Upper lobe of right lung (tissue), 1 donor: ENCODE data around the gene PPP2R5E. TPM values are rescaled to one million over a fixed set of nuclear protein-coding genes. Genes with fewer than 3 reads are reported as not detected.
"Not testable (repeated sequence)": the region's sequence is repeated elsewhere in the genome, so short reads cannot be mapped to it uniquely, and the experiment has no call there.

Experiments used
- ATAC-seq: fragments of 200-7000 bp; cut with Tn5 transposase; one replicate; pipeline ENCODE4 v1.9.1; 2020; ENCODE audit warnings: mild to moderate bottlenecking, moderate library complexity
- DNase-seq: peaks from one replicate; pipeline ENCODE4 v3.0.0-alpha.2; 2020
- H3K27ac ChIP-seq: fragments of 200-600 bp; one replicate; pipeline ENCODE4 v1.8.0; 2022
- H3K27me3 ChIP-seq: fragments of 200-600 bp; one replicate; pipeline ENCODE4 v1.8.0; 2022; ENCODE audit warnings: mild to moderate bottlenecking
- H3K36me3 ChIP-seq: fragments of 200-600 bp; one replicate; pipeline ENCODE4 v1.8.0; 2022
- H3K4me1 ChIP-seq: fragments of 200-600 bp; one replicate; pipeline ENCODE4 v1.8.0; 2022
- H3K4me3 ChIP-seq: fragments of 200-600 bp; one replicate; pipeline ENCODE4 v1.8.0; 2022; ENCODE audit warnings: mild to moderate bottlenecking
- H3K9me3 ChIP-seq: fragments of 200-600 bp; one replicate; pipeline ENCODE4 v1.8.0; 2022
- CTCF ChIP-seq: fragments of 200-600 bp; IDR thresholded peaks from one replicate; pipeline ENCODE4 v1.8.0; 2022; ENCODE audit warnings: antibody characterized with exemption
- intact Hi-C: fragments of 100-400 bp; cut with DNase I; formaldehyde crosslinking; loops from one replicate; pipeline ENCODE4 v1.11.0; 2022
- total RNA-seq: library from RNA; stranded (reverse); fragmentation: NEBNext Ultra II Directional; extraction: Animal tissue kit (Norgen Biotek cat#: 25700); gene quantifications from one replicate; pipeline ENCODE4 v1.2.1, GENCODE V29; 2021
- donor health status: DM: no; HTN: yes; CAD: no; lungs with severe emphysema.

Gene PPP2R5E
- total RNA-seq, 1 donor from 2014 or later, result 46.0 TPM

GRCh38 chr14:63388766-63389431, 154.3 kb downstream of the PPP2R5E start:
- Histone ChIP-seq H3K9me3 (no peaks in the 10 kb centered on the region), H3K27me3 (no peaks in the 10 kb centered on the region), H3K4me3 (no peak overlapping the region), H3K4me1 (no peaks in the 10 kb centered on the region), H3K36me3 (peaks cover 67% of the 10 kb centered on the region), H3K27ac (no peak overlapping the region)
- DNase-seq (peak; percentile 75), ATAC-seq (peak; percentile 96)
- peak; percentile 86 for TF ChIP-seq CTCF
- intact Hi-C loops, result no loop called here

- no peak for DNase-seq
- no peak for TF ChIP-seq CTCF
- Histone ChIP-seq H3K9me3 (no peaks in the 10 kb centered on the region), H3K27me3 (no peaks in the 10 kb centered on the region), H3K4me3 (no peak overlapping the region), H3K36me3 (peaks cover 68% of the 10 kb centered on the region), H3K27ac (no peak overlapping the region), H3K4me1 (no peaks in the 10 kb centered on the region)
- ATAC-seq, result no peak
- intact Hi-C loops, result no loop called here
Measured at GRCh38 chr14:63387711-63388110, 155.5 kb downstream of the PPP2R5E start.

GRCh38 chr14:63383776-63384367, 159.3 kb downstream of the PPP2R5E start:
- H3K4me1 ChIP-seq, result no peaks in the 10 kb centered on the region
- no peaks in the 10 kb centered on the region for H3K9me3 ChIP-seq
- H3K36me3 ChIP-seq, result peaks cover 69% of the 10 kb centered on the region
- ATAC-seq (peak; percentile 20), DNase-seq (no peak)
- H3K27ac ChIP-seq, result no peak overlapping the region
- H3K27me3 ChIP-seq, result no peaks in the 10 kb centered on the region
- intact Hi-C loops, result no loop called here
- no peak overlapping the region for H3K4me3 ChIP-seq
- no peak for TF ChIP-seq CTCF

GRCh38 chr14:63378444-63378843, 164.7 kb downstream of the PPP2R5E start:
- peaks cover 52% of the 10 kb centered on the region for H3K36me3 ChIP-seq
- intact Hi-C loops, result no loop called here
- H3K4me3 ChIP-seq, result no peak overlapping the region
- TF ChIP-seq CTCF, result no peak
- no peak for DNase-seq
- no peak for ATAC-seq
- no peak overlapping the region for H3K27ac ChIP-seq
- no peaks in the 10 kb centered on the region for H3K9me3 ChIP-seq
- no peaks in the 10 kb centered on the region for H3K4me1 ChIP-seq
- H3K27me3 ChIP-seq, result no peaks in the 10 kb centered on the region

- Histone ChIP-seq H3K27ac (no peak overlapping the region), H3K9me3 (no peaks in the 10 kb centered on the region), H3K27me3 (no peaks in the 10 kb centered on the region), H3K36me3 (peaks cover 28% of the 10 kb centered on the region), H3K4me3 (no peak overlapping the region), H3K4me1 (no peaks in the 10 kb centered on the region)
- intact Hi-C loops, result no loop called here
- DNase-seq (no peak), ATAC-seq (no peak)
- no peak for TF ChIP-seq CTCF
Measured at GRCh38 chr14:63375769-63376168, 167.4 kb downstream of the PPP2R5E start.

- H3K4me1 ChIP-seq, H3K9me3 ChIP-seq, H3K4me3 ChIP-seq, H3K27ac ChIP-seq, intact Hi-C loops, H3K27me3 ChIP-seq, ATAC-seq, DNase-seq: not testable (repeated sequence)
- peaks cover 21% of the 10 kb centered on the region for H3K36me3 ChIP-seq
Measured at GRCh38 chr14:63371613-63372012, 171.6 kb downstream of the PPP2R5E start.
